ENCODE data around the gene AMER3. TPM values are rescaled to one million over a fixed set of nuclear protein-coding genes. Genes with fewer than 3 reads are reported as not detected.

AMER3 gene
- total RNA-seq, 1 donor from 2014 or later, result not detected

Other genes with a start within 250 kb of the AMER3 start
- gene POTEI, start 246.2 kb upstream of the AMER3 start, total RNA-seq, result 0.21 TPM
- not detected for gene CFC1B, start 234.3 kb upstream of the AMER3 start, total RNA-seq
- not detected for gene CFC1, start 156.0 kb upstream of the AMER3 start, total RNA-seq
- gene POTEJ, start 144.1 kb upstream of the AMER3 start, total RNA-seq, result not detected
- gene GPR148, start 26.5 kb upstream of the AMER3 start, total RNA-seq, result not detected
- gene ARHGEF4, start 81.4 kb downstream of the AMER3 start, total RNA-seq, result 48.5 TPM

Data from tongue (tissue), 1 donor.